ENCODE data around the gene ABHD6.

DNA sequence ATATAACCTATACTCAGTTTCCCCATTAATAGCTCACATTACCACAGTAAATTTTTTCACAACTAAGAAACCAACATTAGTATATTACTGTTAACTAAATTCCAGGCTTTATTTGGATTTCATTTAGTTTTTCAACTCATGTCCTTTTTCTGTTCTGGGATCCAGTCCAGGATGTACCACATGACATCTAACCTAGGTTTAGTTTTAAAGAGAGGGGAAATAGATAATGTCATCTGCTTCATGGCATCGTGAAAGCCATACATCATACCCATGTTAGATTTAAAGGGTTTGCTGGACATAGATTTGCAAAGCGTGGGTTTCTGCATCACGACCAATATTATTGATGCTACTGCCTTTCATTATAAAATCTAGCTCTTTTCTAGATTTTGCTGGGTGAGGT, 35.3 kb downstream of the ABHD6 start:
- TF ChIP-seq POLR2A (IDR thresholded peaks at IDR 0.05; ENCODE audit: low read depth, low read length) (no peak), POLR2AphosphoS5 (IDR thresholded peaks at IDR 0.05; ENCODE audit: insufficient read depth, low read depth, low read length) (no peak), EZH2 (IDR thresholded peaks at IDR 0.05; ENCODE audit: borderline replicate concordance, low read depth, low read length, severe bottlenecking) (no peak), JUN (IDR thresholded peaks at IDR 0.05; ENCODE audit: borderline replicate concordance, insufficient read depth, insufficient read length, low read depth) (no peak), FOS (IDR thresholded peaks at IDR 0.05; ENCODE audit: borderline replicate concordance, insufficient read depth, low read length) (no peak)
- TF ChIP-seq, protein P1, sequence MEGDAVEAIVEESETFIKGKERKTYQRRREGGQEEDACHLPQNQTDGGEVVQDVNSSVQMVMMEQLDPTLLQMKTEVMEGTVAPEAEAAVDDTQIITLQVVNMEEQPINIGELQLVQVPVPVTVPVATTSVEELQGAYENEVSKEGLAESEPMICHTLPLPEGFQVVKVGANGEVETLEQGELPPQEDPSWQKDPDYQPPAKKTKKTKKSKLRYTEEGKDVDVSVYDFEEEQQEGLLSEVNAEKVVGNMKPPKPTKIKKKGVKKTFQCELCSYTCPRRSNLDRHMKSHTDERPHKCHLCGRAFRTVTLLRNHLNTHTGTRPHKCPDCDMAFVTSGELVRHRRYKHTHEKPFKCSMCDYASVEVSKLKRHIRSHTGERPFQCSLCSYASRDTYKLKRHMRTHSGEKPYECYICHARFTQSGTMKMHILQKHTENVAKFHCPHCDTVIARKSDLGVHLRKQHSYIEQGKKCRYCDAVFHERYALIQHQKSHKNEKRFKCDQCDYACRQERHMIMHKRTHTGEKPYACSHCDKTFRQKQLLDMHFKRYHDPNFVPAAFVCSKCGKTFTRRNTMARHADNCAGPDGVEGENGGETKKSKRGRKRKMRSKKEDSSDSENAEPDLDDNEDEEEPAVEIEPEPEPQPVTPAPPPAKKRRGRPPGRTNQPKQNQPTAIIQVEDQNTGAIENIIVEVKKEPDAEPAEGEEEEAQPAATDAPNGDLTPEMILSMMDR (IDR thresholded peaks at IDR 0.05; ENCODE audit: extremely low read depth in 1 of 2, insufficient read depth in 1 of 2, low read depth in 1 of 2, low read length in 2 of 2), result no peak
